HG03060 (cell line): ENCODE measurements around the gene PFDN1.
"Not testable (repeated sequence)": the region's sequence is repeated elsewhere in the genome, so short reads cannot be mapped to it uniquely, and the experiment has no call there.

Experiments
- ATAC-seq: cut with Tn5 transposase; IDR thresholded peaks from one replicate; pipeline ENCODE4 v1.9.1; 2021; ENCODE audit warnings: low read depth, moderate number of reproducible peaks; ENCODE audit not compliant: unreplicated experiment

PFDN1 gene

DNA sequence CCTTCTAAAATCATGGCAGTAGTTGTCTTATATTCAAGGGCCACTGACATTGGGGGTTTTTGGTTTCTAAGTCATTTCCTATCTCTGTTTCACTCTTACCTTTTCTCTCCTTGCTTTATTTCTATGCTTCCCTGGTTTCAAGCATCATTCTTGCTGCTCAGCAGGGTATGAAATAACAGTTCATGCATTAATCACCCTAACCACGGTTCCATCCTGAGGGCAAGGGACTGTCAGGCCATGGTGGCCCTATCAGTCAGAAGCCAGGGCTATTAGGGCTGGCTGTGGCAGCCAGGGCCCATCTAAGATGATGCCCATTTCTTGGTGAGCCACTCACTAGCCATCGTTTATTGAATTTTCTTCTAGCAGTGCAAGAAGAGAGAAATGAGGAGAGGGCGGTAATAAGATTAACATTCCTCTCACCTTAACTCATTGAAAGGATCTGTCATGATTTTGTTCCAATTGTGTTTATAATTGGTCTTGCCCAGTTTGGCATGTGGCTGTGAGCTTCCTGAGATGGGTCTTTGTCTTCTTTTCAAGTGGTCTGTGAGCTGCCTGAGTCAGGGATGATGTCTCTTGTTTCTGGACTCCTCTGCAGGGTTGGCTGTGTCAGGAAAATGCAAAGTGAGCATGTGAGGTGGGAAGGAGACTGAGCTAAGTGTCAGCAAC lies 82.7 kb downstream of the PFDN1 start:
- no peak for ATAC-seq

GRCh38 chr5:140219068-140219991 lies 83.6 kb downstream of the PFDN1 start:
- no peak for ATAC-seq

DNA sequence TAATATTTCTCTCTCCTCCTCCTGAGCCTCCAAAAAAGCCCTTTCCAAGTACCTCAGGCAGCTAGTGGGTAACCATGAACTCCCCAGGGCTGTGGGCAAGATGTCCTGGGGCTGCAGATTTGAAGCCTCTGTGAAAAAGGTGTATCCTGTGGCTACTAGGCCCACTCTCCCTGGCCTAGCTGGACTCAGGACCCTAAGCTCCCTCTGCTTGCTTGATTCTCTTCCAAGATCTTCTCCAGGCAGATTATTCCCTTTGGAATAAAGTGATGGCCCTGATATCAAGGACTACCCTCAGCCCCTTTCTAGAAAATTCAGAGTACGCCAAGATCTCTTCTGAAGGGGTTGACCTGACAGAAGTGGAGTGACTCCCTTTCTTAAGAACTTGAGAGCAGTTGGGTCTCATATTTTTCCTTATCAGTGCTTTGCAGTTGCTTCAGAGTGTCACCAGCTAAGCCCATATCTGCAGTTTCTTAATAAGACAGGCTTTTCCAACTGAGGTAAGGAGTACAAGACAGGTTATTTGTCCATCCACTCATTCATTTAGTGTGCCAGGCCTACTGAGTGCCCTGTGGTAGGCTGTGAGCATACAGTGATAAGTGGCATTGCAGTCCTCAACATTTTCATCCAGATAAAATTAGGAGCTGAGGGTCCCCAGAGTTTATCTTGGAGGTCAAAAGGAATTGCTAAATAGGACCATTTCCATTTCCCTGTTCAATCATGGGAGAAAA lies 85.4 kb downstream of the PFDN1 start:
- ATAC-seq = no peak

DNA sequence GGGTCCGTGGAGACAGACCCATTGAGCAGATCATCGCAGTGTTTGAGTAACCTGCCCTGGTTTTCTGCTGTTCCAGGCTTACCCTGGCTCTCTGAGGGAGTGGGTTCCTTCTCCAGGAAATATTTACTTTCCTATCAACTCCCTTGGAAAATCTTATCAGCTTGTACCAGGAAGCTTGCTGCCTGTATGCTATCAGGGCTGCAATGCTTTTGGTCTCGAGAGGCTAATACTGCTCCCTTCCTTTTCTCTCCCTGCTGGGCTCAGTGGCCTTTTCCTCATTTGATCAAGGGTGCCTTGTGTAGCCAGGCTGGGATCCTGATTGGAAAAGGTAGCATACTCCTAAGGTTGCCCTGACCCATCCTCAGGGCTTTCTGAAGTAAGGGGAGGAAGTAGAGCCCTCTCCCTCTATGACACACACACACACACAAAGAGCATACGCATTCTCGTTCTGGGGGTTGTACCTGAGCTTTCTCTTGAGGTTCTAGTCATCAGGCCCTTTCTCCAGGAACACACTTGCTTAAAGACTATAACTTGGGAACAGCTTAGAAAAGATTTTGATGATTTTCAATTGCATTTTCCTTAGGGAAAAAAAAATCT lies 86.3 kb downstream of the PFDN1 start:
- ATAC-seq = no peak

- no peak for ATAC-seq
Measured at GRCh38 chr5:140215276-140215675, 87.6 kb downstream of the PFDN1 start.

DNA sequence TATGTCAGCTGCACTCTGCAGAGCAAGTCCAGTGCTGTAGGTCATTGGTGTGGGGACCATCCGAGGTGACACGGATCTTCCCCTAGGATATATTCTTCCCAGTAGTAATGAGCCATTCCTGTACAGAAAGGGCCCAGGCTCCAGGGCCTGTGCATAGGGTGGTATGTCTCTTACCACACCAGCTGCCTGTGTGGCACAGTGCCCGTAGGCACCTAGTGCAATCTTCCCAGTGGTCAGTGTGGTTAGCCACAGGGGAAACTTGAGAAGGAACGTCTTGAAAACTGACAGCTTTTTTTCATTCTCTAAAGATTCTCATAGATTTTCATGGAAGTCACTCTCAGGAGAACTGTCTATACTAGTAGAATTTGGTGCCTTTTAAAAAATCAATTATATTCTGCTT lies 88.1 kb downstream of the PFDN1 start:
- ATAC-seq = no peak

GRCh38 chr5:140213370-140213983 lies 89.4 kb downstream of the PFDN1 start:
- peak; percentile 40 for ATAC-seq

GRCh38 chr5:140208065-140208464 lies 94.8 kb downstream of the PFDN1 start:
- ATAC-seq = no peak

- no peak for ATAC-seq
Measured at GRCh38 chr5:140207250-140207964, 95.5 kb downstream of the PFDN1 start.

GRCh38 chr5:140205952-140206351 lies 96.9 kb downstream of the PFDN1 start:
- no peak for ATAC-seq

DNA sequence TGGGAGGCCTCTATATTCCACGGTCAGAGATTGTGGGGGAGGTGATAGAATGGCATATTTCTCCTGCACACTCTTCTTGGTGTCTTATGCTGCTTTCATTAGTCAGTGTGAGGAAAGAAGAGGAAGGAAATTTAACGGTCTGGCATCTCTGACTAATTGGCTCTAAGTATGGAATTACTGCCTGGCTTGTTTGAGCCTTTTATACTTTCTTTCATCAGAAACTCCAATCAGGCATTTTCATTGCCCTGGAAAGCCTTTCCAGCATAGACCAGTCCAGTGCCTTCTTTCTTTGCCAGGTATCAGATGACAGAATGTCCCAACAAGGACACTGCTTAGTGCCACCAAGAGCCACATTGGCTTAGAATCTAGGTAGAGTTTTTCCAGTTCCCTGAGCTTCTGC lies 97.7 kb downstream of the PFDN1 start:
- no peak for ATAC-seq

- no peak for ATAC-seq
Measured at GRCh38 chr5:140202610-140203009, 100.3 kb downstream of the PFDN1 start.

GRCh38 chr5:140202078-140202477 lies 100.8 kb downstream of the PFDN1 start:
- no peak for ATAC-seq

- not testable (repeated sequence) for ATAC-seq
Measured at GRCh38 chr5:140198915-140199314, 104.0 kb downstream of the PFDN1 start.

DNA sequence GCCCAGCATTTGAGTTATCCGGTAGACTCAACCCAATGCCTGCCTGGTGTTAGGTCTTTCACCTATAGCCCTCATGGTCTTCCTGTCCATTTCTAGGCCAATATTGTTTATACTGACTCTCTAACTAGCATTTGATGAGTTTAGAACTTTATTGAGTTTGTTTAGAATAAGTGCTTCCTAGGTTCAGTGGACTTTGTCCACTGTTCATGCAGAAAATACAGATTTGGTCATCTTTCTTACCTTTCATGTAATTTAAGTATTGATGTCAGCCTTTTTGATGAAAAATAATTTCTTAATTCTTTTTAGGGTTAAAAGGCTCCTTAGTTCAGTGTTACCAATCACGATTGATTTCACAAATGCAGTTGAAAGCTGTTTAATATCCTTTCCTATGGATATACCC lies 105.9 kb downstream of the PFDN1 start:
- no peak for ATAC-seq

- no peak for ATAC-seq
Measured at GRCh38 chr5:140196115-140196814, 106.6 kb downstream of the PFDN1 start.
